H9 (cell line): ENCODE results near the gene DSTYK. TPM values are rescaled to one million over a fixed set of nuclear protein-coding genes. Genes with fewer than 3 reads are reported as not detected.
A peak's percentile ranks its signal among the peaks of the same experiment; 100 is the strongest.

Experiments used
- DNase-seq: peaks from one replicate; pipeline ENCODE4 v3.0.0-alpha.2; 2017
- H2AFZ ChIP-seq: one replicate; pipeline ENCODE4 v1.6.1; 2013; ENCODE audit warnings: mild to moderate bottlenecking, low read length, control low read depth, moderate library complexity
- H2AK5ac ChIP-seq: 2 replicates; pipeline ENCODE4 v1.6.1; 2013; ENCODE audit warnings: low read length, control low read depth, mixed read lengths; ENCODE audit not compliant: insufficient read length
- H2BK120ac ChIP-seq: one replicate; pipeline ENCODE4 v1.6.1; 2013; ENCODE audit warnings: low read depth, mild to moderate bottlenecking, low read length, control low read depth, inconsistent platforms; ENCODE audit not compliant: poor library complexity, severe bottlenecking
- H2BK12ac ChIP-seq: 2 replicates; pipeline ENCODE4 v1.6.1; 2013; ENCODE audit warnings: low read length, control low read depth, mixed read lengths, low read depth; ENCODE audit not compliant: insufficient read length
- H2BK15ac ChIP-seq: 2 replicates; pipeline ENCODE4 v1.6.1; 2013; ENCODE audit warnings: low read depth, low read length, control low read depth
- H2BK20ac ChIP-seq: one replicate; pipeline ENCODE4 v1.6.1; 2013; ENCODE audit warnings: low read depth, mild to moderate bottlenecking, low read length, control low read depth, inconsistent platforms; ENCODE audit not compliant: poor library complexity, severe bottlenecking
- H2BK5ac ChIP-seq: 2 replicates; pipeline ENCODE4 v1.6.1; 2013; ENCODE audit warnings: low read length, control low read depth, mixed read lengths; ENCODE audit not compliant: insufficient read length
- H3K14ac ChIP-seq: 2 replicates; pipeline ENCODE4 v1.6.1; 2013; ENCODE audit warnings: low read length, control low read depth; ENCODE audit not compliant: insufficient read depth
- H3K18ac ChIP-seq: 2 replicates; pipeline ENCODE4 v1.6.1; 2013; ENCODE audit warnings: low read depth, mild to moderate bottlenecking, mixed read lengths, low read length, control low read depth; ENCODE audit not compliant: insufficient read length
- H3K23ac ChIP-seq: 2 replicates; pipeline ENCODE4 v1.6.1; 2013; ENCODE audit warnings: low read length, control low read depth, mixed read lengths, low read depth; ENCODE audit not compliant: insufficient read length
- H3K23me2 ChIP-seq: 2 replicates; pipeline ENCODE4 v1.6.1; 2013; ENCODE audit warnings: low read depth, mild to moderate bottlenecking, mixed read lengths, low read length, control low read depth; ENCODE audit not compliant: insufficient read length, poor library complexity, severe bottlenecking
- H3K27ac ChIP-seq: 2 replicates; pipeline ENCODE4 v1.5.1; 2013; ENCODE audit warnings: low read length, control low read depth, mixed read lengths, low read depth; ENCODE audit not compliant: insufficient read length
- H3K27me3 ChIP-seq: 2 replicates; pipeline ENCODE4 v1.6.1; 2013; ENCODE audit warnings: low read length, control low read depth, inconsistent platforms; ENCODE audit not compliant: insufficient read depth
- H3K4ac ChIP-seq: 2 replicates; pipeline ENCODE4 v1.6.1; 2013; ENCODE audit warnings: low read depth, mild to moderate bottlenecking, control low read depth, inconsistent platforms, low read length, moderate library complexity
- H3K4me1 ChIP-seq: 2 replicates; pipeline ENCODE4 v1.6.1; 2013; ENCODE audit warnings: low read length, control low read depth, inconsistent platforms; ENCODE audit not compliant: insufficient read depth
- H3K4me2 ChIP-seq: 2 replicates; pipeline ENCODE4 v1.6.1; 2013; ENCODE audit warnings: low read length, control low read depth, mixed read lengths; ENCODE audit not compliant: insufficient read length, insufficient read depth
- H3K56ac ChIP-seq: 2 replicates; pipeline ENCODE4 v1.6.1; 2013; ENCODE audit warnings: low read depth, mild to moderate bottlenecking, mixed read lengths, low read length, control low read depth; ENCODE audit not compliant: insufficient read length
- H3K79me1 ChIP-seq: 2 replicates; pipeline ENCODE4 v1.6.1; 2013; ENCODE audit warnings: low read depth, mild to moderate bottlenecking, moderate library complexity, low read length, control low read depth, inconsistent platforms; ENCODE audit not compliant: insufficient read depth, poor library complexity, severe bottlenecking
- H3K79me2 ChIP-seq: 2 replicates; pipeline ENCODE4 v1.6.1; 2013; ENCODE audit warnings: low read length, control low read depth, inconsistent platforms; ENCODE audit not compliant: insufficient read depth
- H3K9ac ChIP-seq: 2 replicates; pipeline ENCODE4 v1.6.1; 2013; ENCODE audit warnings: low read length, control low read depth, mixed read lengths; ENCODE audit not compliant: insufficient read length; ENCODE audit errors: extremely low read depth
- H3K9me3 ChIP-seq: one replicate; pipeline ENCODE4 v1.6.1; 2013; ENCODE audit warnings: low read depth, low read length, inconsistent platforms; ENCODE audit not compliant: control insufficient read depth
- H3T11ph ChIP-seq: one replicate; pipeline ENCODE4 v1.6.1; 2013; ENCODE audit warnings: mild to moderate bottlenecking, low read length, control low read depth, inconsistent platforms
- H4K20me1 ChIP-seq: one replicate; pipeline ENCODE4 v1.6.1; 2013; ENCODE audit not compliant: control insufficient read depth, insufficient read length, insufficient read depth
- H4K5ac ChIP-seq: 2 replicates; pipeline ENCODE4 v1.6.1; 2013; ENCODE audit warnings: low read depth, mild to moderate bottlenecking, mixed read lengths, low read length, control low read depth; ENCODE audit not compliant: insufficient read length
- H4K8ac ChIP-seq: replicated peaks from 2 replicates; pipeline ENCODE4 v1.6.1; 2013; ENCODE audit warnings: low read length, control low read depth, mixed read lengths, low read depth; ENCODE audit not compliant: insufficient read length
- H4K91ac ChIP-seq: 2 replicates; pipeline ENCODE4 v1.6.1; 2013; ENCODE audit warnings: low read depth, mild to moderate bottlenecking, moderate library complexity, mixed read lengths, low read length, control low read depth; ENCODE audit not compliant: insufficient read length
- H3K27ac Mint-ChIP-seq, 3 experiments: 2 replicates in 2 of 3; 3 replicates in 1 of 3; pipeline ENCODE4 v1.8.0; 2020 to 2021; ENCODE audit warnings: mixed read lengths in 3 of 3, mild to moderate bottlenecking in 1 of 3, moderate library complexity in 1 of 3
- H3K27me3 Mint-ChIP-seq: 2 replicates; pipeline ENCODE4 v1.8.0; 2021; ENCODE audit warnings: low read depth, mild to moderate bottlenecking, moderate library complexity, mixed read lengths
- H3K36me3 Mint-ChIP-seq, 3 experiments: 2 replicates in 2 of 3; 3 replicates in 1 of 3; pipeline ENCODE4 v1.8.0; 2020 to 2021; ENCODE audit warnings: low read depth in 3 of 3, mixed read lengths in 3 of 3; ENCODE audit not compliant: insufficient read depth in 1 of 3
- H3K4me1 Mint-ChIP-seq, 2 experiments: 2 replicates each; pipeline ENCODE4 v1.8.0; 2020; ENCODE audit warnings: mixed read lengths in 2 of 2
- H3K4me3 Mint-ChIP-seq, 2 experiments: 2 replicates in 1 of 2; 3 replicates in 1 of 2; pipeline ENCODE4 v1.8.0; 2020 to 2021; ENCODE audit warnings: mild to moderate bottlenecking in 2 of 2, mixed read lengths in 2 of 2, moderate library complexity in 1 of 2
- H3K9me3 Mint-ChIP-seq, 2 experiments: 2 replicates in 1 of 2; 3 replicates in 1 of 2; pipeline ENCODE4 v1.8.0; 2020; ENCODE audit warnings: mild to moderate bottlenecking in 2 of 2, mixed read lengths in 2 of 2, moderate library complexity in 1 of 2
- CTCF ChIP-seq: fragments of 200-600 bp; sonication (generic); conservative IDR thresholded peaks from 3 replicates; pipeline ENCODE4 v1.8.0; 2021; ENCODE audit warnings: antibody characterized with exemption, mild to moderate bottlenecking
- WGBS: extraction: QIAGEN DNeasy Blood & Tissue Kit; methylation state at CpG from one replicate; pipeline ENCODE4 v1.1.7; 2013; ENCODE audit warnings: missing lambda C conversion rate, low lambda C conversion rate, mixed read lengths; ENCODE audit not compliant: insufficient read length; ENCODE audit errors: extremely low coverage; 5-methylcytosine and 5-hydroxymethylcytosine counted together
- total RNA-seq: library from RNA; stranded (reverse); gene quantifications from 2 replicates; pipeline ENCODE4 v1.2.1, GENCODE V29; 2021

DSTYK gene
- total RNA-seq, 1 experiment from 2014 or later: 8.5 TPM

GRCh38 chr1:205109711-205110110, 101.8 kb downstream of the DSTYK start:
- no peak overlapping the region for H3K4me3 Mint-ChIP-seq
- H3K4me1 ChIP-seq: no peaks in the 10 kb centered on the region
- H4K8ac ChIP-seq: no peak overlapping the region

More at GRCh38 chr1:205109711-205110110, 101.8 kb downstream of the DSTYK start:
- Histone ChIP-seq H2AK5ac (no peak overlapping the region), H2AFZ (no peak overlapping the region), H2BK5ac (no peak overlapping the region), H3T11ph (no peak overlapping the region), H3K9ac (no peak overlapping the region), H3K9me3 (no peaks in the 10 kb centered on the region), H3K27ac (no peak overlapping the region), H2BK12ac (no peak overlapping the region), H3K27me3 (no peaks in the 10 kb centered on the region), H3K4me2 (no peak overlapping the region), H2BK15ac (no peak overlapping the region), H3K79me2 (no peaks in the 10 kb centered on the region), H3K23me2 (no peaks in the 10 kb centered on the region), H3K18ac (no peak overlapping the region), H2BK20ac (no peak overlapping the region), H3K56ac (no peak overlapping the region), H2BK120ac (no peak overlapping the region), H3K79me1 (peaks cover 7% of the 10 kb centered on the region), H3K4ac (no peak overlapping the region), H3K14ac (no peak overlapping the region), H3K23ac (no peak overlapping the region), H4K91ac (no peak overlapping the region), H4K20me1 (no peaks in the 10 kb centered on the region), H4K5ac (no peak overlapping the region)
- no peak for DNase-seq
- no peaks in the 10 kb centered on the region for H3K27me3 Mint-ChIP-seq
- H3K36me3 Mint-ChIP-seq: peaks cover 15 to 49% (median 40%) of the 10 kb centered on the region in 3 experiments; a peak in 6 of 7 replicates
- no peaks in the 10 kb centered on the region for H3K9me3 Mint-ChIP-seq
- no peaks in the 10 kb centered on the region for H3K4me1 Mint-ChIP-seq
- WGBS: no CpG with 5 or more reads among the region's 5 CpGs
- H3K27ac Mint-ChIP-seq: peak overlapping the region in 1 of 3 experiments; percentile 36; a peak in 1 of 7 replicates
- no peak for TF ChIP-seq CTCF
